IPS-NIHi11 (cell line): ENCODE measurements around the gene KEL.
"Not testable (repeated sequence)": the region's sequence is repeated elsewhere in the genome, so short reads cannot be mapped to it uniquely, and the experiment has no call there.

ENCODE experiments used
- DNase-seq: peaks from one replicate; pipeline ENCODE4 v3.0.0; 2012; ENCODE audit warnings: mixed read lengths, low spot score

The KEL gene, protein sequence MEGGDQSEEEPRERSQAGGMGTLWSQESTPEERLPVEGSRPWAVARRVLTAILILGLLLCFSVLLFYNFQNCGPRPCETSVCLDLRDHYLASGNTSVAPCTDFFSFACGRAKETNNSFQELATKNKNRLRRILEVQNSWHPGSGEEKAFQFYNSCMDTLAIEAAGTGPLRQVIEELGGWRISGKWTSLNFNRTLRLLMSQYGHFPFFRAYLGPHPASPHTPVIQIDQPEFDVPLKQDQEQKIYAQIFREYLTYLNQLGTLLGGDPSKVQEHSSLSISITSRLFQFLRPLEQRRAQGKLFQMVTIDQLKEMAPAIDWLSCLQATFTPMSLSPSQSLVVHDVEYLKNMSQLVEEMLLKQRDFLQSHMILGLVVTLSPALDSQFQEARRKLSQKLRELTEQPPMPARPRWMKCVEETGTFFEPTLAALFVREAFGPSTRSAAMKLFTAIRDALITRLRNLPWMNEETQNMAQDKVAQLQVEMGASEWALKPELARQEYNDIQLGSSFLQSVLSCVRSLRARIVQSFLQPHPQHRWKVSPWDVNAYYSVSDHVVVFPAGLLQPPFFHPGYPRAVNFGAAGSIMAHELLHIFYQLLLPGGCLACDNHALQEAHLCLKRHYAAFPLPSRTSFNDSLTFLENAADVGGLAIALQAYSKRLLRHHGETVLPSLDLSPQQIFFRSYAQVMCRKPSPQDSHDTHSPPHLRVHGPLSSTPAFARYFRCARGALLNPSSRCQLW

DNA sequence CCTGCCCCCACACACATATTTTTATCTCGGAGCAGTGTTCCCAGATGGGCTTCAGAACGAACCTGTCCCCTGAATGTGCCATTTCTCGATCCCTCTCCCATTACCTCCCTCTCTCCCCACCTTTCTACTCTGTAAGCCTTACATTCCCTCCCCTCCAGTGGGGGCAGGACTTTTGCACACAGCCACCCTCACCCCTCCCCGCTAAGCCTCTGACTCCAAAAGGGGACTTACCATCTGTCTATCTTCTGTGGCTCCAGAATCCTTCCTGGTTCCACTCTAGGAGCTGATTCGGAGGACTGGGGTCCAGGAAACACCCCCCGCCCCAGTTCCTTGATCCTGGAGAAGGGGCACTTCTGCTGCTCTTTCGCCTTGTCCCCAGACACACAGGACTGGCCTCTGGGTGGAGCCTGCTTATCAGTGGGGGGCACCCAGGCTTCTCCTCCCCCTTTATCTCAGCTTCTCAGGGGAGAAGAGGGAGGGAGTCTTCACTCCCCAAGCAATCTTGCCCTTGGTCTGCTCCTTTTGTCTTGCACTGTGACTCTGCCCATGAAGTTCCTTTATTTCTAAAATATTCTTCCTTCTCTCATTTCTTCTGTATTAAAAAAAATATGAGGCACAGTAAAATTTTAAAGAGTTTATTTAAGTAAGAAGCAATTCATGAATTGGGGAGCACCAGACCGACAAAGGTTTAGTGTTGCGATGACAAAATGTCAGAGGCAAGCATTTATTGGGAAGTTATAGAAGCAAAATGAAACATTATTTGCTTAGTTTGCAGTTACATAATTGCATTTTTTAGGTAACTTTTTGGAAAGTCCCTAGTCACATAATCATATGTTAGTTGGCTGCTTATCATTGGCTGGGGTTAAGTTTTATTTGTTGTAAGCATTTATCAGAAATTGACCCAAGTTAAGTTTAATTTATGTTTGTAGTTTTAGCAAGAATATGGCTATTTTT, at the start of gene KEL:
Gene KEL, minus strand, starts transcription at position 391 of the 954 bp plus-strand sequence. Its CDS starts 157 bp downstream, at position 234.
- DNase-seq: no peak

DNA sequence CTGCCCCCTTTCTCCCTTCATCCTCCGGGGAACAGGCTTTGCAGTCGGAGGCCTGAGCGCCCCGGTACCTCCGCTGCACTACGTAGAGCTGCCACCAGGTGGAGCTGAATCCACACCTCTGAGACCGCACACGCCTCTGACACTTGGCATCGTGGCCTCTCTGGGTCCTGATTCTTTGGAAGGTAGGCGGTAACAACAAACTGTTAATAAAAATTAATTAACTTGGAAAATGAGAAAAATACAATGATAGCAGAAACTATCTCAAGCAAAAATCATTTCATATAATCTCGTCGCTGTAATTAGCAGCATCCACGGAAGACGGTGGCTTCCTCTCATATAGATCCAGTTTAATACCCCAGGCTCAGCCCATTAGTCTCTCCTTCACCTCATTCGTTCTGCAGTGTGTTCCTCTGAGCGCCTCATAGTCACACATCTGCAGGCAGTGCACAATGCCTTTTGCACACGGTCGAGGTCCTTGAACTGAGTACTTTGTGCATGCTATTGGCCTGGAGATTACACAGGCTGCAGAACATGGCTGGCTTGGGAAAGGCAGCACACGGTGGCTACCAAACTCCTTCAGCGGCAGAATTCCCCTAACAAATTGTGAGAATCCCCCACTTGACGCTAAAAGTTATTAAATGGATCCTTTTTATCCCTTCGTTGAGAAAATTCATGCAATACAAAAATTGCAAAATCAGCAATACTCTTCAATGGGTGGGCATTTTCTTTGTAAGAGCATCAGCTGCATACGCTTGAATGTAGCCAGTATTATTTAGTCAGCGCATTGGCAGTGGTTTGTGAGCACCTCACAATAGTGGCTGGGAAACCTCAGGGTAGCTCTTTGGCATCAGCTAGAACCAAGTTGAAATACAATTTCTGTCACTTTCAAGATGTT, 46.1 kb upstream of the KEL start:
- DNase-seq: peak; percentile 87

DNA sequence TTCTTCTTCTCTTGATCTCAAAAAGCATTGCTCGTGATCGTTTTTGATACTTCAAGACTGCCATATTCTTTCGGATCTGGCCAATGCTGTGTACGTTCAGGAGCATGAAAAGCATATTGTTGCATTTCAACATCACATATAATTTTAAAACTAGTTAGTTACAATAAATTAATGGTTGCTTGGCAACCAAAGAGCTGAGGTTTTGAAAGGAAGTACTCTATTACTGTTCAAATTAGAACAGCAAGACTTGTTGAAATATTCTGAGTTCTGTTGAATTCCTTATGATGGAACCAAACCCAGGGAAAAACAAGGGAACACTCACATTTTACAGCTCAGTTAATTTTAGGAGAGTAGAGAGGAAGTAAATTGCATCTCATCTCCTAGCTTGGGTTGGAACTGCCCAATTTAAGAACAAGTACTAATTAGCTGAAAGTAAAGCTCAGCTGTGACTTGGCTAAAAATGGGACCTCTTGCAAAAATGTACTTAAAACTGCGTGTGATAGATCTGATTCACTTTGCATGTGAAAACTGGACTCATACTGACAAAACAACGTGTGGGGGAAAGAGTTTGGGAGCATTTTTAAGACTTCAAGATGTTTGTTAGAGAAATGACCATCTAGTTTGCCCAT, 43.6 kb upstream of the KEL start:
- no peak for DNase-seq

DNA sequence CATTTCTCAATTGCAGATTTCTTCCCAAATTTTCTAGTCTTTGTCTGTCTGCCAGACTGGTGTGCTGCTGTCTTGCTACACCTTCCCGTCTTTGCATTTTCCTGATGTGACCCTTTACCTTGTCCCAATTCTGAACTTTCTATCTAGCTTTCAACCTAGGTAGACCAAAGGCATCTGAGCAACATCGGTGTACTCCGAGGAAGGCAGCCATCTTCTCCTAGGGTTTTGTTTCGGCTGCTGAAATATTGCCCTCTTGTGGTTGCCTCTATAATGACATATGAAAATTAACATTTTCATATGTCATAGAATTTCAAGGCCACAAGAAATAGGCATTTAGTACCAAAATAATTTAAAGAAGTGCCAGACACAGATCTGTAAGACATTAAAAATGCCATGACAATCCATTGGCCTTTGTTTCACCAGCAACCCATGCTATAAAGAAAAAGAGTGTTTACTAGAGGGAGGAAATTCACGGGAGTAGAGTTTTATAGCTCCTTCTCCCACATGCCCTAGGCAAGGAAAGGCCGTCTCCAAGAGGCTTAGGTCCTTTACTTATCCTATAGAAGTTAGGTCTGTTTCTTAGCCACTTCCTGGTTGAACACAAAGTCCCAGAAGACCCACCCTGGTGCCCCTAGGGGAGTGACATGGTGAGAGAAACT, 41.4 kb upstream of the KEL start:
- peak; percentile 73 for DNase-seq

DNA sequence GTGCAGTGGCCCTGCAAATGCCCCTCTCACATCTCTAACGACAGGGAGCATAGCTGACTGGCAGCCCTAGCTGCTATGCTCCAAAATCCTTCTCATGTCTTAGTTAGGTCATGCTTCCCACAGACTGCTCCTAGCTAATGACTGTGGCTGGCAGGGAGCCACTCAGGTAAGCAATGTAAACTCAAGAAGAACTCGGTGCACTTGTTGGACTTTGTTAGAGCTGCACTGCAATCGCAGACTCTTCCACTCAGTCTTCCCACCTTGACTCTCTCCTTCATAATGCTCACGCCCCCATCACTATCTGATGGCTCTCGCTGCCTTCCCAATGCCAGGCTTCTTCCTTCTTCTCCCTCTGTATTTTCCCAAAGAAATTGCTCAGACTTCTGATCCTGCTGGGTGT, 40.7 kb upstream of the KEL start:
- no peak for DNase-seq

DNA sequence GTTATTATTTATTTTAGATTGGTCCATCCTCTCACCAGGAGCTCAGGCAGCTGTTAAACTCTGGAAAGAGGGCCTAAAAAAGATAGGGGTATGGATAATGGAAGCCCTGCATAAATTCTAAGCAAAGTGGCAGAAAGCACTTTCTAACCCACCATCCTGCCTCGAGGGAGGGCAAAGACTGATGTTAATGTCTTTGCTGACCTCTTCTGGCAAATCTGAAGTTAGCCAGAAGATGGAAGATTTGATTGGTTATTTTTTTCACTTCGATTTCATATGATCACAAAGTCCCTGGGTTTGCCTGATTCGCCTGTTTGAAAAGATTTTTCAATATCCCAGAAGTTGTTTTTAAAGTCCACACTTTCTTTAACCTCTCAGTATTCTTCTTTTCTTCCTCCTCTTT, 39.9 kb upstream of the KEL start:
- DNase-seq: peak; percentile 33

DNA sequence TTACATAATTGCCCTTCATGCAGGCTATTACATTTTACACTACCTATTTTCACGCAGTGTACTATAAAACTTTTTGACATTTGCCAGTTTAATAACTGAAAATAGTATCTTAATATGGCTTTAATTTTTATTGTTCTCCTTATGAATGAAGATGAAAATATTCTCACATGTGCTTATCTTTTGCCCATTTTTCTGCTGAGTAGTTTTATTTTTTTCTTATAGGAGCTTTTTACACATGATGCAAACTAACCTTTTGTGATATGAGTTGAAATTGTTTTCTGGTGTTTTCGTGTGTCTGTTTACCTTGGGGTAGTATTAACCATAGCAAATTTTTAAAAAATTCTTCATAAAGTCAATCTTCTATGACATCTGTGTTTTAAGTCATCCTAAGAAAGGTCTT, 38.5 kb upstream of the KEL start:
- DNase-seq: no peak

DNA sequence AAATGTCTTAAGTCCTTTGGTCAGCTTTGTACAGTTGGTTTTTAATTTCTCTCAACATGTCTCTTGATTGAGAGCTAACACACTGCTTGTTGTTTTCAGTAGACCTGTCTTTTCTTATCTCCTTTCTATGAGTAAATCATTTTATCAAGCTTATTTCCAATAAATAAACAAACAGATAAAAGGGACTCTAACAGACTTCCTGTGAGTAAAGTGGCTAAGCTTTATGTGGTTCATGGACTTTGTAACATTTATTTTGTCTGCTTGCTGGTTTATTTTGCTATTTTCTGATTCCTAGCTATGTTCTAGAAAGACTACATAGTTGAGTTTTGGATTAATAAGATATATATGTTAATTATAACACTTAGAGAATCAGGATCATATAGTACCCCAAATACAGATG, 37.6 kb upstream of the KEL start:
- no peak for DNase-seq

DNA sequence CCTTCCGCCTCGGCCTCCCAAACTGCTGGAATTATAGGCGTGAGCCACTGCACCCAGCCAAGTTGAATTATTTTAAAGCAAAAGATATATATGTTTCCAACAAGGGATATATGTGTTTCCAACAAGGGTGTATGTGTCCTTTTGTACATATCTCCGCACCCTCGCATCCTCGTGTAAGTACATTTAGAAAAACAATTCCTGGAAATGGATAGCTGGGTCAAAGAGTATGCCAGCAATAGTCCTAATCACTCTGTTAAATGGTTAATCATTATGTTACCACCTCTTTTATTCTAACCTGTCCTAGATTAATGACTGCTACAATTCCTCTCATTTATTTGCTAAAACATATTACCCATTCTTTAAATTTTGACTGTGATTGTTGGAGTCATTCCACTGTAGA, 36.8 kb upstream of the KEL start:
- DNase-seq: no peak

DNA sequence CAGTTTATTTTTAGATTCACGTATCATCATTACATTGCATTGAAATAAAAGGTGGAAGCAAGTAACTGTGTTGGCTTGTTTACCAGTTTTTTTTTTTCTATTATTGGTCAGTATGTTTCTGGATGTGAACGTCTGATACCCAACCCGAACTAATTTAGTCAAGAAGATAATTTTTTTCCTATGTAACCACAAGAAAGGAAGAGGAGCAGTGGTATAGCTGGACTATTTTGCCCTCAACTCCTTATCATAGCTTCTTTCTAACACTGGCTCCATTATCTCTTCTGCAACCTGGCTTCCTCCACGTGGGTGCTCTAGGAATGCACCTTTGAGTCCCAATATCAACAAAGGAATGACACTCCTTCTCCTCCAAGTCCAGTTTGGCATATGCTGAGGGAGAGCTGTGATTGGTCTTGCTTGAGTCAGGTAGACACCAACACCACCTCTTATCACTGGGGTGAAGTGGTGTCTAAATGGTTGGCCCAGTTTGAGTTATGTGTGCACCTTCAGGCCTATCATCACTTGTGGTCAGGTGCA, 35.4 kb upstream of the KEL start:
- DNase-seq: no peak

DNA sequence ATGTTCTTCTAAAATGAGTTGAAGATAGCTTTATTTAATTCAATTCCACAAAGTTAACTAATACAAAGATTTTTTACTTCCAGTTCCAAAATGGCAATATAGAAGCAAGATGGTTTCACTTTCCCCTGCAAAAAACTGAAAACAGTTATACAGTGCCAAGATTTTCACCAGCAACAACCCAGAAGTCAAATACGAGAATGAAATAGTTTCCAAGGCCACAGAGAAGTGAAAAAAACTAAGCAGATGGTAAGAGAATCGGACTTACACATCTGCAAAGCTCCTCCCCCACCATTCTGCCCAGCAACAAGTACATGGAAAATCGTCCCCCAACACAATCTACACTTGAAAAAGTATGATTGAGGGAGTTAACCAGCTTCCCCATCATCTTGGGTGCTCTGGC, 30.3 kb upstream of the KEL start:
- DNase-seq: no peak

DNA sequence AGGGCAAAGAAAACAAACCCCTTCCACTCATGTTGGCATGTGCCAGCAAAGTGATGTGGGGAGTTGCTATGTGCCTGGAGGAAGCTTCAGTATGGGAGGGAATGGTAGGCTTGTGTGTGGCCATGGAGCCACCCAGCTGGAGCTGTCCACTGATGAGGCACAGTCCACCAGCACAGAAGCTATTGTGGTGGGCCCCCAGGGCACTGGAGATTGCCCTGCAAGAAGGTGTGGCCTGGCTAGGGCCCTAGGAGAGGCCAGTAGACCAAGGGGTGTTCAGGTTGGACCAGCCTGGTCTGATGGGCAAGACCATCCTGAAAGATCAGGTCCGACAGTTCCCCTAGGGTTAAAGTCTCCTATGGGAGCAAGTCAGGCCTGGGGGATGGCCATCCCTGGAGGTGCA, 22.1 kb upstream of the KEL start:
- DNase-seq: no peak

DNA sequence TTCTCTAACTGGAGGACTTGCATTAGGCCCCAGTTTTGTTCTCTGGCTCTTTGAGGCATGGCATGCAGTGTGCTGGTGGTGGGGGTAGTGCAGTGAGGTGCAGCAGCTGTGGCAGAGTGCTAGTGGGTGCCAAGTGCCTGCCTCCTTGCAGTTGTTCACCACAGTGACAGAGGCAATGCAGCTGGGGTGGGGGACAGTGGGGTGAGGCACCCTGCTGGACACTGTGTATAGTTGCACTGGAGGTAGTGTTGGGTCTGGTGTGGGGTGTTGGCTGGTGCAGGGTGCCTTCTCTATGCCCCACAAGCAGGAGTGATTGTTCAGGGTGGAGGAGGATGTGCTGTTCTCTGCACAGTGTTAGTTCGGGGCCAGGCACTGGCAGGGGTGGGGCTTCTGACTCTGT, 21.7 kb upstream of the KEL start:
- no peak for DNase-seq

DNA sequence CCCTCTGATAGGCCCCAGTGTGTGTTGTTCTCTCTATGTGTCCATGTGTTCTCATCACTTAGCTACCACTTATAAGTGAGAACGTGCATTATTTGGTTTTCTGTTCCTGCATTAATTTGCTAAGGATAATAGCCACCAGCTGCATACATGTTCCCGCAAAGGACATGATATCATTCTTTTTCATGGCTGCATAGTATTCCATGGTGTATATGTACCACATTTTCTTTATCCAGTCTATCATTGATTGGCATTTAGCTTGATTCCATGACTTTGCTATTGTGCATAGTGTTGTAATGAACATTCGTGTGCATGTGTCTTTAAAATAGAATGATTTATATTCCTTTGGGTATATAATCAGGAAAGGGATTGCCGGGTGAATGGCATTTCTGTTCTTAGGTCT, 16.2 kb upstream of the KEL start:
- DNase-seq: not testable (repeated sequence)

DNA sequence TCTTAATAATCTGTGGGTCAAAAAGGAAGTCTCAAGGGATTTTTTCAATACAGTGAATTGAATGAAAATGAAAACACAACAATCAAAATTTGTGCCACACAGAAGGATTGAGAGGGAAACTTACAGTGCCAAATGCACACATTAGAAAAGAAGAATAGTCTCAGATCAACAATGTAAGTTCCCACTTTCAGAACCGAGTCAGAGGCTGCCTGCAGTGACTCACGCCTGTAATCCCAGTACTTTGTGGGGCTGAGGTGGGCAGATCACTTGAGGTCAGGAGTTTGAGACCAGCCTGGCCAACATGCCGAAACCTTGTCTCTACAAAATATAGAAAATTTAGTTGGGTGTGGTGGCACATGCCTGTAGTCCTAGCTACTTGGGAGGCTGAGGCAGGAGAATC, 12.5 kb upstream of the KEL start:
- no peak for DNase-seq

DNA sequence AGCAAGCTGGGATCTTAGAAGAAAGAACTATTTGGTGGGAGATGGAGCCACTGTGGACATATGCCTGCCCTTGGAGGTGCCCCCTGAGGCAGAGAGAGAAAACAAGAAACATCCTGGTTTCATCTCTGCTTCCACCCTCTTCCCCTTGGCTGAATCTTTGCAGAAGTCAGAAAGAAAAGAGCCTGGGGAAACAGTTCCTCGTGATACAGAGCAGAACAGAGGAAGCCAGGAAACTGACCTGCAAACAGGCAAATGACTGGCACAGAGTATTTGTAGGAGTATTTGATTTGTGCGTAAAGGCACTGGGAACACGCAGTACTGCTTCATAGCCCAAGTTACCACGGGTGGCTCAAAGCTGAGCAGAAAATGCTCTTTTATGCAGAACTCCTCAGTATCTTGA, 7.0 kb upstream of the KEL start:
- no peak for DNase-seq

DNA sequence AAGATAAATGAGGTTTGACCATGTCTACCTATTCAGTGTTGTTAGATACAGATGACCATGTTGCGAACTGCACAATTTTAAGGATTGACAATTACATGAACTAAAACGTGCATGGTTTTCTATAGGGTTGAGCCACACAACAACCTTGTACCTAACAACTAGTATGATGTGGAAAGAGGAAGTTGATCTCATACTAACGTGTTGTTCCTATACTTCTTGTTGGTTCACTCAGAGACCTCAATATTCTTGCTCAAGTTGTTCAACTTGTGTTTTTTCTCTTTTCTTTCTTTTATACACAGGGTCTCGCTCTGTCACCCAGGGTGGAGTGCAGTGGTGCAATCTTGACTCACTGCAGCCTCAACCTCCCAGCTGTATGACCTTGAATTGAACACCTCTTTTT, 6.1 kb upstream of the KEL start:
- DNase-seq: no peak

DNA sequence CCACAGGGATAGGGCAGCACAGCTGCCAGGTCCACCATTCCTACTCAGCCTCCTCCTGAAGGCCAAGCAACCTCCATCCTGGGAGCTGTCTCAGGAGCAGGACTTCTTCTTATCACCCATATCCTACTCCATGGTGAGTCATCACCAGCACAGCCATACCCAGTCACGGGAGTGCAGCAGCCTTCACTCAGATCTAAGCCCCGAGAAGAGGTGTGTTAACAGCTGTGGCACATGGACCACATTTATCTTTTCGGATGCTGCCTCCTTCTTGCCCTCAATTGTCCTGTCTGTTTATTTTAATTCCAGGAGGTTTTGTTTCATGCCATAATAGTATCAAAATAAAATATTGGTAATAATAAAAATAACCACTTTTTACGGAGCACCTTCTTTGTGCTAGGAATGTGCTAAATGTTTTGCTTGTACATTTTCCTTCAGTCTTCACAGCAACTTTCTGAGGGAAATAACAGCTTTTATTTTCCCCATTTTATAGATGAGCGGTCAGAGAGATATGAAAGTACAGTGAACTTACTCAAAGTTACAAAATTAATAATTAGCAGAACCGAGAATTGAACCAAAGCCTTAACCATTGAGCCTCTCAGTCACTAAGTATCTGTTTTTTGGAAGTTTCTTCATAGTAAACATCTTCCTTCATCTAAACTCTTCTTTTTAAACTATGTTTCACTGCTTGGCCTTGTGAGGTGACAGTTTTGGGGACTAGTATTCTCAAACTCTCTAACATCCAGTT, 2.5 kb upstream of the KEL start:
- no peak for DNase-seq

DNA sequence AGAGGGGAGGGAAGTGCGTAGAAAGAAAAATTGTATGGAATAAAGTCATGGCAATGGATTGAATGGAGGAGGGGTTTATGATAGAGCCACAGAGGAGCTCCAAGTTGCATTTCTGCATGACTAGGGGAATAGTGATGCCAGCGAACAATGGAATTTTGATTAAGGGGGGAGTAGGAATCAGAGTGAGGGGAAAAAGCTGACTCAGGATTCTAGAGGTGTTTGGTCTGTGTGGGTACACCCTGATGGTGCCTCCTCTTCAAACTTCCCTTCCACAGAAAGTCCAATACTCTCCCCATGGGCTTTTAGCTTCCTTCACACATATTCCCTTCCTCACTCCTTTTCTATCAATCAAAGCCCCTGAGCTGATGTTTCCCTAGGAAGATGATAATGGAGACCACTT, 1.8 kb upstream of the KEL start:
- no peak for DNase-seq
